ENCODE results near the gene CPNE4. TPM values are rescaled to one million over a fixed set of nuclear protein-coding genes. Genes with fewer than 3 reads are reported as not detected.

CPNE4 gene
- total RNA-seq, 1 experiment from 2014 or later = 0.41 TPM

DNA sequence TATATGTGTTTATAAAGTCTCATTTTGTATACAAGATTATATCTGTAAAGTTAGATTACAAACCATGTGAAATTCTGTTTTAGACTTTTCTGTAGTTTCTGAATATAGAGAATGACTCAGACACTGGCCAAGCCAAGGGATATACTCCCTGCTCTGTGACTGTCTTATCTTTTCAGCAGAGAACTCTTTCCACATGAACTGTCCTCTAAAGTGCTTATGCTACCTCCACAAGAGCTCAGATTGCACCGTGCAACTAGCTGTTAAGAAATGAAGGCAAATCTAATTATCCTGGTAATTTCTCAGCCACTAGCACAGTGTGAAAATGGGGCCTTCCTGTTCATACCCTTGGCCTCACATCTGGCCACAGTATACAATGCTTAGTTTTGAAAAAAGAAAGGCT lies 44.3 kb upstream of the CPNE4 start:
- POLR2A ChIA-PET = no interaction called here
- no peaks in the 10 kb centered on the region for H3K4me1 Mint-ChIP-seq (ENCODE audit: low read depth, unreplicated experiment)
- H3K27me3 Mint-ChIP-seq (ENCODE audit: insufficient read depth, unreplicated experiment) = peaks cover 3% of the 10 kb centered on the region
- no peaks in the 10 kb centered on the region for H3K36me3 ChIP-seq (ENCODE audit: control insufficient read depth, insufficient read depth, low read length)
- H3K4me1 ChIP-seq = no peaks in the 10 kb centered on the region
- no peaks in the 10 kb centered on the region for H3K27me3 ChIP-seq (replicated peaks; ENCODE audit: control insufficient read depth, insufficient read depth, low read length)
- H3K4me3 Mint-ChIP-seq (ENCODE audit: unreplicated experiment) = no peak overlapping the region
- H3K36me3 Mint-ChIP-seq (ENCODE audit: insufficient read depth, unreplicated experiment) = no peaks in the 10 kb centered on the region
- TF ChIP-seq, protein P1, sequence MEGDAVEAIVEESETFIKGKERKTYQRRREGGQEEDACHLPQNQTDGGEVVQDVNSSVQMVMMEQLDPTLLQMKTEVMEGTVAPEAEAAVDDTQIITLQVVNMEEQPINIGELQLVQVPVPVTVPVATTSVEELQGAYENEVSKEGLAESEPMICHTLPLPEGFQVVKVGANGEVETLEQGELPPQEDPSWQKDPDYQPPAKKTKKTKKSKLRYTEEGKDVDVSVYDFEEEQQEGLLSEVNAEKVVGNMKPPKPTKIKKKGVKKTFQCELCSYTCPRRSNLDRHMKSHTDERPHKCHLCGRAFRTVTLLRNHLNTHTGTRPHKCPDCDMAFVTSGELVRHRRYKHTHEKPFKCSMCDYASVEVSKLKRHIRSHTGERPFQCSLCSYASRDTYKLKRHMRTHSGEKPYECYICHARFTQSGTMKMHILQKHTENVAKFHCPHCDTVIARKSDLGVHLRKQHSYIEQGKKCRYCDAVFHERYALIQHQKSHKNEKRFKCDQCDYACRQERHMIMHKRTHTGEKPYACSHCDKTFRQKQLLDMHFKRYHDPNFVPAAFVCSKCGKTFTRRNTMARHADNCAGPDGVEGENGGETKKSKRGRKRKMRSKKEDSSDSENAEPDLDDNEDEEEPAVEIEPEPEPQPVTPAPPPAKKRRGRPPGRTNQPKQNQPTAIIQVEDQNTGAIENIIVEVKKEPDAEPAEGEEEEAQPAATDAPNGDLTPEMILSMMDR (IDR thresholded peaks at IDR 0.05; ENCODE audit: insufficient read depth in 1 of 2, low read depth in 1 of 2, low read length in 1 of 2, severe bottlenecking in 1 of 2, unreplicated experiment in 1 of 2) = no peak
- no peaks in the 10 kb centered on the region for H3K9me3 ChIP-seq
- no peak for DNase-seq
- CTCF ChIA-PET = no interaction called here
- no TSS peak for BruUV-seq (replicated peaks)
- H3K4me3 ChIP-seq (ENCODE audit: low read depth, low read length) = no peak overlapping the region
- intact Hi-C loops (cut with micrococcal nuclease; ENCODE audit: unreplicated experiment) = no loop called here
- no peak overlapping the region for H3K27ac Mint-ChIP-seq (ENCODE audit: unreplicated experiment)
- H3K9me3 Mint-ChIP-seq (ENCODE audit: unreplicated experiment) = no peaks in the 10 kb centered on the region

DNA sequence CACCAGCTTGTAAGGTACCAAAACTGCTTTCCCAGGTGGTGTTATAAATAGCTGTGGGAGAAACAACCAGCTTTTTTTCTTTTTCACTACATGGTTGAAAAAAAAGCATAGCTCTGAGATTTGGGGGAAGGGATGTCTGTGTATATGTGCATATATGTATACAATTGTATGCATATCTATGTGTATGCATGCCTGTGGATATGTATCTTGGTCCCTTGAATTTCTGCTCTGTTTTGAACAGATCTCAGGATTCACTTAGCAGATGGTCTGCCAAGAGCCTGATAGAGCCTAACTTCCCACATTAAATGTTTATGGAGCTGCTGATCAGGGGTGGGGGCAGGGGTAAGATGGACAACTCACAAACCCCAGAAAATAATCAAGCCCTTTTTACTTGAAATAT lies 39.0 kb upstream of the CPNE4 start:
- peaks cover 9% of the 10 kb centered on the region for H3K27me3 Mint-ChIP-seq (ENCODE audit: insufficient read depth, unreplicated experiment)
- no peaks in the 10 kb centered on the region for H3K9me3 ChIP-seq
- DNase-seq = no peak
- POLR2A ChIA-PET = no interaction called here
- H3K27ac Mint-ChIP-seq (ENCODE audit: unreplicated experiment) = no peak overlapping the region
- CTCF ChIA-PET = no interaction called here
- no peaks in the 10 kb centered on the region for H3K36me3 Mint-ChIP-seq (ENCODE audit: insufficient read depth, unreplicated experiment)
- no peaks in the 10 kb centered on the region for H3K4me1 Mint-ChIP-seq (ENCODE audit: low read depth, unreplicated experiment)
- no peaks in the 10 kb centered on the region for H3K27me3 ChIP-seq (replicated peaks; ENCODE audit: control insufficient read depth, insufficient read depth, low read length)
- BruUV-seq (replicated peaks) = no TSS peak
- no peak overlapping the region for H3K4me3 ChIP-seq (ENCODE audit: low read depth, low read length)
- TF ChIP-seq, protein P1 (IDR thresholded peaks at IDR 0.05; ENCODE audit: insufficient read depth in 1 of 2, low read depth in 1 of 2, low read length in 1 of 2, severe bottlenecking in 1 of 2, unreplicated experiment in 1 of 2) = no peak
- H3K36me3 ChIP-seq (ENCODE audit: control insufficient read depth, insufficient read depth, low read length) = no peaks in the 10 kb centered on the region
- H3K4me3 Mint-ChIP-seq (ENCODE audit: unreplicated experiment) = no peak overlapping the region
- H3K9me3 Mint-ChIP-seq (ENCODE audit: unreplicated experiment) = no peaks in the 10 kb centered on the region
- intact Hi-C loops (cut with micrococcal nuclease; ENCODE audit: unreplicated experiment) = no loop called here
- H3K4me1 ChIP-seq = no peaks in the 10 kb centered on the region

DNA sequence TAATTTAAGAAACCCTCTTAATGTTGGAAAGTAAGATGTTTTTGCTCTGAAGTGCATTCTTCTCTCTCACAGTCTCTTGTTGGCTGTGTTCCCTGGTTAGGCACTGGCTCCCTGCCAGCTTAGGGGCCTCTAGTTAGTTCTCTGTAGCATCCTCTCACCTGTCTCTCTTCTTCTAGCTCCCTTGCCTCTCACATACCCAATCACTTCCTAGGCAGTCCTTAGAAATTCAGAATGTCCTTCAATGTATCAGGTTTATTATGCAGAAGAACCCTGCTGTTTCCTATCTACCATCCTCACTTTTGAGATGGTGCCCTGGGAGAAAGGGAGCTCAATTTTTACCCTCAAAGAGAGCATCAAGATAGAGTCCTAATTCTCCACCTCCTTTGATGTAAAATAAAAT lies 36.2 kb upstream of the CPNE4 start:
- Mint-ChIP-seq H3K27ac (ENCODE audit: unreplicated experiment) (no peak overlapping the region), H3K9me3 (ENCODE audit: unreplicated experiment) (no peaks in the 10 kb centered on the region), H3K36me3 (ENCODE audit: insufficient read depth, unreplicated experiment) (no peaks in the 10 kb centered on the region), H3K4me1 (ENCODE audit: low read depth, unreplicated experiment) (no peaks in the 10 kb centered on the region), H3K27me3 (ENCODE audit: insufficient read depth, unreplicated experiment) (peaks cover 12% of the 10 kb centered on the region), H3K4me3 (ENCODE audit: unreplicated experiment) (no peak overlapping the region)
- no peak for DNase-seq
- intact Hi-C loops (cut with micrococcal nuclease; ENCODE audit: unreplicated experiment) = no loop called here
- no peaks in the 10 kb centered on the region for H3K9me3 ChIP-seq
- no TSS peak for BruUV-seq (replicated peaks)
- no peaks in the 10 kb centered on the region for H3K27me3 ChIP-seq (replicated peaks; ENCODE audit: control insufficient read depth, insufficient read depth, low read length)
- H3K4me1 ChIP-seq = no peaks in the 10 kb centered on the region
- TF ChIP-seq, protein P1 (IDR thresholded peaks at IDR 0.05; ENCODE audit: insufficient read depth in 1 of 2, low read depth in 1 of 2, low read length in 1 of 2, severe bottlenecking in 1 of 2, unreplicated experiment in 1 of 2) = no peak
- POLR2A ChIA-PET = no interaction called here
- H3K4me3 ChIP-seq (ENCODE audit: low read depth, low read length) = no peak overlapping the region
- CTCF ChIA-PET = no interaction called here
- H3K36me3 ChIP-seq (ENCODE audit: control insufficient read depth, insufficient read depth, low read length) = no peaks in the 10 kb centered on the region
